H1 (cell line): ENCODE results near the gene NNMT. TPM values are rescaled to one million over a fixed set of nuclear protein-coding genes. Genes with fewer than 3 reads are reported as not detected.

ENCODE experiments used
- CTCF ChIA-PET: fragments of 300-600 bp; sonication (Branson Sonifier 250); formaldehyde crosslinking; loops from one replicate; lab custom pipeline; 2021; ENCODE audit not compliant: partially characterized antibody; lab: Charles Lee
- POLR2A ChIA-PET: fragments of 300-600 bp; sonication (Branson Sonifier 250); formaldehyde crosslinking; loops from one replicate; lab custom pipeline; 2021; ENCODE audit warnings: inconsistent platforms; ENCODE audit not compliant: partially characterized antibody; lab: Charles Lee
- DNase-seq, 2 experiments: peaks; one replicate each; pipeline versions ENCODE4 v3.0.0 to v3.0.0-alpha.2; 2010 to 2022; ENCODE audit warnings: low spot score in 2 of 2, low read depth in 1 of 2, mixed read lengths in 1 of 2
- FAIRE-seq: peaks from 2 replicates; lab custom pipeline; 2011; peaks lifted over from hg19 to GRCh38; lab: Jason Lieb, UNC
- H2AFZ ChIP-seq: 2 replicates; pipeline ENCODE4 v1.8.1; 2012; ENCODE audit warnings: low read length, inconsistent platforms
- H2AK5ac ChIP-seq: 2 replicates; pipeline ENCODE4 v1.6.1; 2013; ENCODE audit warnings: low read depth, low read length
- H2BK120ac ChIP-seq: replicated peaks from 2 replicates; pipeline ENCODE3; 2013; ENCODE audit warnings: low read depth, low read length, inconsistent platforms
- H2BK12ac ChIP-seq: 2 replicates; pipeline ENCODE4 v1.6.1; 2013; ENCODE audit warnings: low read depth, low read length
- H2BK15ac ChIP-seq: 2 replicates; pipeline ENCODE4 v1.6.1; 2013; ENCODE audit warnings: low read length
- H2BK20ac ChIP-seq: 2 replicates; pipeline ENCODE4 v1.6.1; 2013; ENCODE audit warnings: low read length
- H2BK5ac ChIP-seq: 2 replicates; pipeline ENCODE4 v1.6.1; 2013; ENCODE audit warnings: low read depth, low read length
- H3K14ac ChIP-seq: 2 replicates; pipeline ENCODE4 v1.6.1; 2013; ENCODE audit warnings: inconsistent platforms; ENCODE audit not compliant: insufficient read length
- H3K18ac ChIP-seq: 2 replicates; pipeline ENCODE4 v1.6.1; 2013; ENCODE audit warnings: low read length; ENCODE audit errors: extremely low read depth
- H3K23ac ChIP-seq: 2 replicates; pipeline ENCODE4 v1.6.1; 2013; ENCODE audit warnings: inconsistent platforms; ENCODE audit not compliant: insufficient read length
- H3K23me2 ChIP-seq: 2 replicates; pipeline ENCODE4 v1.6.1; 2013; ENCODE audit warnings: low read depth, low read length
- H3K27ac ChIP-seq: 2 replicates; pipeline ENCODE4 v1.6.1; 2011; ENCODE audit warnings: low read depth, low read length, inconsistent platforms
- H3K27me3 ChIP-seq, 4 experiments: replicated peaks in 1 of 4; 1 replicate in 1 of 4; 2 replicates in 3 of 4; pipeline versions ENCODE4 v1.6.1 to v1.8.1; 2011 to 2013; ENCODE audit warnings: low read length in 3 of 4, mild to moderate bottlenecking in 3 of 4, inconsistent platforms in 2 of 4, mixed read lengths in 2 of 4, moderate library complexity in 1 of 4; ENCODE audit not compliant: control insufficient read depth in 3 of 4, insufficient read depth in 3 of 4; ENCODE audit errors: extremely low read depth in 1 of 4
- H3K36me3 ChIP-seq, 4 experiments: 2 replicates each; pipeline versions ENCODE4 v1.6.1 to v1.8.1; 2011 to 2013; ENCODE audit warnings: mild to moderate bottlenecking in 4 of 4, low read length in 3 of 4, moderate library complexity in 2 of 4, control low read depth in 1 of 4, inconsistent platforms in 1 of 4; ENCODE audit not compliant: insufficient read depth in 4 of 4, control insufficient read depth in 2 of 4
- H3K4ac ChIP-seq: replicated peaks from 2 replicates; pipeline ENCODE3; 2013; ENCODE audit warnings: low read length, low read depth, mixed read lengths, inconsistent platforms; ENCODE audit not compliant: insufficient read length
- H3K4me1 ChIP-seq, 4 experiments: replicated peaks in 1 of 4; 1 replicate in 1 of 4; 2 replicates in 3 of 4; pipeline versions ENCODE4 v1.6.1 to v1.8.1; 2011 to 2013; ENCODE audit warnings: low read length in 3 of 4, inconsistent platforms in 2 of 4, mixed read lengths in 1 of 4; ENCODE audit not compliant: insufficient read depth in 4 of 4, control insufficient read depth in 3 of 4
- H3K4me2 ChIP-seq, 2 experiments: 2 replicates each; pipeline versions ENCODE4 v1.6.1 to v1.8.1; 2011 to 2013; ENCODE audit warnings: low read depth in 2 of 2, low read length in 2 of 2, control low read depth in 1 of 2, inconsistent platforms in 1 of 2, mild to moderate bottlenecking in 1 of 2; ENCODE audit not compliant: insufficient read depth in 1 of 2
- H3K4me3 ChIP-seq, 4 experiments: fragments of 200-600, 300-600 bp in 1 of 4; sonication (generic), shearing (Covaris generic), sonication (Bioruptor Twin) in 1 of 4; 2 replicates each; pipeline versions ENCODE4 v1.5.1 to v1.8.1; 2011 to 2016; ENCODE audit warnings: low read length in 4 of 4, low read depth in 3 of 4, control low read depth in 2 of 4, inconsistent platforms in 2 of 4, mild to moderate bottlenecking in 2 of 4, mixed read lengths in 1 of 4, moderate library complexity in 1 of 4; ENCODE audit not compliant: insufficient read depth in 2 of 4; ENCODE audit errors: extremely low read depth in 1 of 4
- H3K56ac ChIP-seq: replicated peaks from 2 replicates; pipeline ENCODE3; 2013; ENCODE audit warnings: low read depth, mild to moderate bottlenecking, mixed read lengths, low read length, inconsistent platforms; ENCODE audit not compliant: insufficient read length
- H3K79me1 ChIP-seq: 2 replicates; pipeline ENCODE4 v1.6.1; 2013; ENCODE audit warnings: low read depth, low read length, control low read depth
- H3K79me2 ChIP-seq, 2 experiments: 2 replicates each; pipeline versions ENCODE4 v1.6.1 to v1.8.1; 2012 to 2013; ENCODE audit warnings: low read length in 2 of 2, mild to moderate bottlenecking in 2 of 2, inconsistent platforms in 1 of 2; ENCODE audit not compliant: insufficient read depth in 2 of 2, control insufficient read depth in 1 of 2
- H3K9ac ChIP-seq, 4 experiments: replicated peaks in 1 of 4; 1 replicate in 1 of 4; 2 replicates in 3 of 4; pipeline versions ENCODE4 v1.6.1 to v1.8.1; 2011 to 2013; ENCODE audit warnings: low read depth in 3 of 4, low read length in 3 of 4, control low read depth in 2 of 4, mild to moderate bottlenecking in 2 of 4, moderate library complexity in 2 of 4, inconsistent platforms in 1 of 4; ENCODE audit errors: extremely low read depth in 1 of 4
- H3K9me3 ChIP-seq, 2 experiments: 2 replicates each; pipeline versions ENCODE4 v1.6.1 to v1.8.1; 2012 to 2013; ENCODE audit warnings: mild to moderate bottlenecking in 2 of 2, moderate library complexity in 2 of 2, control low read depth in 1 of 2, inconsistent platforms in 1 of 2, low read depth in 1 of 2, low read length in 1 of 2, mixed read lengths in 1 of 2; ENCODE audit not compliant: insufficient read depth in 2 of 2
- H4K20me1 ChIP-seq, 2 experiments: replicated peaks in 1 of 2; 2 replicates each; pipeline versions ENCODE3 to v1.8.1; 2011 to 2013; ENCODE audit warnings: inconsistent platforms in 2 of 2, low read length in 2 of 2, mild to moderate bottlenecking in 1 of 2; ENCODE audit not compliant: insufficient read depth in 2 of 2, control insufficient read depth in 1 of 2
- H4K5ac ChIP-seq: 2 replicates; pipeline ENCODE4 v1.6.1; 2013; ENCODE audit warnings: low read length, low read depth, mixed read lengths, inconsistent platforms; ENCODE audit not compliant: insufficient read length
- H4K8ac ChIP-seq: 2 replicates; pipeline ENCODE4 v1.8.0; 2013; ENCODE audit warnings: mild to moderate bottlenecking, moderate library complexity, low read length, inconsistent platforms; ENCODE audit not compliant: insufficient read depth; ENCODE audit errors: extremely low read depth
- H4K91ac ChIP-seq: replicated peaks from 2 replicates; pipeline ENCODE3; 2013; ENCODE audit warnings: low read length, mixed read lengths, inconsistent platforms; ENCODE audit not compliant: insufficient read length
- CBX5 ChIP-seq: fragments of 300-800, 300-1000 bp; sonication (generic); IDR thresholded peaks from 2 replicates; pipeline ENCODE4 v1.7.1; 2016; ENCODE audit warnings: antibody characterized with exemption, low read length, low read depth
- CHD1 ChIP-seq: IDR thresholded peaks from 2 replicates; pipeline ENCODE4 v1.6.1; 2012; ENCODE audit warnings: low read depth, low read length, improper control_type of control experiment
- EP300 ChIP-seq, 2 experiments: IDR thresholded peaks; 1 replicate in 1 of 2; 2 replicates in 1 of 2; pipeline ENCODE4 v1.6.1; 2011 to 2012; ENCODE audit warnings: low read depth in 2 of 2, low read length in 2 of 2, mild to moderate bottlenecking in 2 of 2, borderline replicate concordance in 1 of 2, inconsistent platforms in 1 of 2, moderate library complexity in 1 of 2
- GTF2F1 ChIP-seq: IDR thresholded peaks from 2 replicates; pipeline ENCODE4 v1.6.1; 2012; ENCODE audit warnings: low read depth, low read length, improper control_type of control experiment, borderline replicate concordance
- TCF12 ChIP-seq: IDR thresholded peaks from 2 replicates; pipeline ENCODE4 v1.6.1; 2011; ENCODE audit warnings: low read depth, mild to moderate bottlenecking, low read length
- WGBS, 2 experiments: shearing (Covaris generic) in 1 of 2; methylation state at CpG; one replicate each; pipeline versions ENCODE4 v1.1.6 to v1.1.7; 2013 to 2015; ENCODE audit warnings: low lambda C conversion rate in 2 of 2, mixed read lengths in 2 of 2, inconsistent platforms in 1 of 2, low coverage in 1 of 2, missing lambda C conversion rate in 1 of 2; ENCODE audit not compliant: insufficient replicate concordance in 2 of 2, insufficient coverage in 1 of 2, insufficient read length in 1 of 2; ENCODE audit errors: extremely low coverage in 1 of 2, missing lambda C conversion rate in 1 of 2; 5-methylcytosine and 5-hydroxymethylcytosine counted together
- polyA plus RNA-seq, 7 experiments: library from polyadenylated mRNA; depleted of rRNA in 3 of 7; stranded (reverse) in 5 of 7; unstranded in 2 of 7; fragments of >200 nt in 5 of 7; fragments of 200-250 nt in 2 of 7; gene quantifications; 1 replicate in 5 of 7; 2 replicates in 1 of 7; 4 replicates in 1 of 7; pipeline versions ENCODE4 v1.2.1 to v1.2.3, GENCODE V29; 2011 to 2013; ENCODE audit warnings: missing spikeins in 2 of 7, mixed read lengths in 2 of 7
- total RNA-seq: library from RNA; stranded (reverse); fragmentation: NEBNext Ultra II Directional; extraction: Animal tissue kit (Norgen Biotek cat#: 25700); gene quantifications from 2 replicates; pipeline ENCODE4 v1.2.1, GENCODE V29; 2021

The NNMT gene
- total and polyA plus RNA-seq, 2 of the 8 experiments (the other 6 are each of a cell fraction or from before 2014, with no cell fraction given): not detected

GRCh38 chr11:114342476-114342875 is 46.3 kb downstream of the NNMT start:
- Histone ChIP-seq H4K5ac (no peak overlapping the region), H2BK20ac (no peak overlapping the region), H2AK5ac (0 out of 2 replicates have a peak overlapping the region, but pooled peaks have one; percentile 53), H3K4me2 (no peak overlapping the region), H3K79me1 (no peaks in the 10 kb centered on the region), H2BK120ac (no peak overlapping the region), H3K9ac (no peak overlapping the region), H3K18ac (no peak overlapping the region), H3K23me2 (no peaks in the 10 kb centered on the region), H2BK12ac (no peak overlapping the region), H2BK5ac (no peak overlapping the region), H3K27ac (no peak overlapping the region), H4K20me1 (no peaks in the 10 kb centered on the region), H3K36me3 (no peaks in the 10 kb centered on the region), H3K4ac (no peak overlapping the region), H3K4me1 (peaks cover 0 to 4% (median 3%) of the 10 kb centered on the region in 4 experiments; a peak in 2 of 7 replicates), H2AFZ (no peak overlapping the region), H3K27me3 (no peaks in the 10 kb centered on the region), H4K91ac (no peak overlapping the region), H3K79me2 (no peaks in the 10 kb centered on the region), H2BK15ac (no peak overlapping the region), H3K4me3 (no peak overlapping the region), H4K8ac (no peak overlapping the region), H3K56ac (no peak overlapping the region), H3K9me3 (peaks cover 6 to 7% of the 10 kb centered on the region in 2 experiments; a peak in 3 of 4 replicates), H3K14ac (no peak overlapping the region), H3K23ac (no peak overlapping the region)
- TF ChIP-seq CHD1 (no peak), GTF2F1 (no peak), TCF12 (no peak), CBX5 (no peak), EP300 (IDR thresholded peaks at IDR 0.05; ENCODE audit: borderline replicate concordance in 1 of 2, low read depth in 2 of 2, low read length in 2 of 2) (no peak)
- WGBS, 2 experiments: 86% methylated on average over 2 of the region's 2 CpGs; no CpG with 5 or more reads in 1 of the 2 experiments
- no peak for FAIRE-seq
- ChIA-PET POLR2A (no interaction called here), CTCF (interaction anchor here (2.3 kb wide), 1 partner anchor 244 kb away, joined by 7 read pairs; no protein-coding TSS in a partner anchor)
- no peak for DNase-seq
